CD1c-positive myeloid dendritic cell (primary cell): Measurements from ENCODE around the gene MX1.

ENCODE experiments used
- DNase-seq: peaks from one replicate; pipeline ENCODE4 v3.0.0-alpha.2; 2016; ENCODE audit errors: extremely low spot score

Gene MX1

GRCh38 chr21:41431788-41432548 lies 5.9 kb downstream of the MX1 start:
- DNase-seq, result no peak

GRCh38 chr21:41432562-41433460 lies 6.8 kb downstream of the MX1 start:
- no peak for DNase-seq

GRCh38 chr21:41433566-41433965 lies 7.5 kb downstream of the MX1 start:
- DNase-seq, result no peak

GRCh38 chr21:41435706-41436105 lies 9.7 kb downstream of the MX1 start:
- no peak for DNase-seq

- DNase-seq, result no peak
Observed at GRCh38 chr21:41437729-41438128, 11.7 kb downstream of the MX1 start.

- DNase-seq, result no peak
Observed at GRCh38 chr21:41438425-41439113, 12.5 kb downstream of the MX1 start.

GRCh38 chr21:41439248-41439647 lies 13.2 kb downstream of the MX1 start:
- DNase-seq, result no peak

GRCh38 chr21:41441546-41441945 lies 15.5 kb downstream of the MX1 start:
- DNase-seq, result no peak

GRCh38 chr21:41442481-41443186 lies 16.6 kb downstream of the MX1 start:
- no peak for DNase-seq

GRCh38 chr21:41443562-41443961 lies 17.5 kb downstream of the MX1 start:
- DNase-seq, result no peak

- DNase-seq, result no peak
Observed at GRCh38 chr21:41444703-41445464, 18.8 kb downstream of the MX1 start.

GRCh38 chr21:41445465-41445862 lies 19.4 kb downstream of the MX1 start:
- DNase-seq, result no peak

GRCh38 chr21:41446586-41446985 lies 20.5 kb downstream of the MX1 start:
- DNase-seq, result no peak

GRCh38 chr21:41447356-41447755 lies 21.3 kb downstream of the MX1 start:
- no peak for DNase-seq

GRCh38 chr21:41449613-41450012 lies 23.6 kb downstream of the MX1 start:
- DNase-seq, result no peak

GRCh38 chr21:41451753-41452676 lies 26.0 kb downstream of the MX1 start:
- no peak for DNase-seq

- DNase-seq, result no peak
Observed at GRCh38 chr21:41453198-41453597, 27.2 kb downstream of the MX1 start.

- DNase-seq, result no peak
Observed at GRCh38 chr21:41453761-41454160, 27.7 kb downstream of the MX1 start.

- DNase-seq, result no peak
Observed at GRCh38 chr21:41458121-41458520, 32.1 kb downstream of the MX1 start.

- no peak for DNase-seq
Observed at GRCh38 chr21:41458559-41458958, 32.5 kb downstream of the MX1 start.
